ENCODE results near the gene MEMO1. TPM values are rescaled to one million over a fixed set of nuclear protein-coding genes. Genes with fewer than 3 reads are reported as not detected.
A peak's percentile ranks its signal among the peaks of the same experiment; 100 is the strongest.
"Not testable (repeated sequence)": the region's sequence is repeated elsewhere in the genome, so short reads cannot be mapped to it uniquely, and the experiment has no call there.

MEMO1 gene
- total RNA-seq, 1 donor from 2014 or later = 33.6 TPM

DNA sequence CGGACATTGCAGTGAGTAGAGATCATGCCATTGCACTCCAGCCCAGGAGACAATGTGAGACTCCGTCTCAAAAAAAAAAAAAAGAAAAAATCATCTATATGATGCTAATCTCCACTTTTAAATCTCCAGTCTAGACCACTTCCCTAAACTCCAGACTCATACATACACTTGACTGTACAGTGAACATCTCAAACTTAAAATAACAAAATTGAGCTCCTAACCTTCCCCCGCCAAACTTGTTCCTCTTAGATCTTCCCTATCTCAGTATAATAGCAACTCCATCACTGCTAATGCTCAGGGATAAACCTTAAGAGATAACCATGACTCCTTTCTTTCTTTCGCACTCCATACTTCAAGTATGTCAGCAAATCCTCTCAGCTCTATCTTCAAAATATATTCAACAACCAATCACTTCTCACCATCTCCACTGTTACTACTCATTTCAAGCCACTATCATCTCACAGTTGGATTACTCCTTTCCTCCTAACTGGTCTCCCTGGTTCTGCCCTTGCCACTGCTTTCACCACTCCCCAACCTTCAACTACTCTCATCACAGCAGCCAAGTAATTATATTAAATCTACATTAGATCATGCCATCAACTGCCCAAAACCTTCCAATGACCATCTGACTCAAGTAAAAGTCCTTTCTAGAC, 12.0 kb downstream of the MEMO1 start:
- DNase-seq = no peak

DNA sequence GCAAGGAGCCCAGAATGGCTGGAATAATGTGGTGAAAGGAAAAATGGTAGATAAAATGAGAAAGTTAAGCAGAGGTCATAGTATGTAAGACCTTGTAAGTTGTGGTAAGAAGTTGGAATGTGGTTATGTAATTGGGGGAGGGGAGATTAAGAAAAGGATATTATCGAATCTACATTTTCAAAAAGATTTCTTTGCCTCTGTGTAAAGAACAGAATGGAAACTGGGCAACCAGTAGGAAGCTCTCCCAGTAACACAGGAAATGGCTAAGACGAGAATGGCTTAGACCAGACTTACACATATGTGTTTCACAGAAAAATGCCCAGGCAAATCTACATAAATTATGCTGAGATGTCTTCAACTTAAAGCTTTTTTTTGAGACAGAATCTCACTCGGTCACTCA, 13.2 kb downstream of the MEMO1 start:
- no peak for DNase-seq

DNA sequence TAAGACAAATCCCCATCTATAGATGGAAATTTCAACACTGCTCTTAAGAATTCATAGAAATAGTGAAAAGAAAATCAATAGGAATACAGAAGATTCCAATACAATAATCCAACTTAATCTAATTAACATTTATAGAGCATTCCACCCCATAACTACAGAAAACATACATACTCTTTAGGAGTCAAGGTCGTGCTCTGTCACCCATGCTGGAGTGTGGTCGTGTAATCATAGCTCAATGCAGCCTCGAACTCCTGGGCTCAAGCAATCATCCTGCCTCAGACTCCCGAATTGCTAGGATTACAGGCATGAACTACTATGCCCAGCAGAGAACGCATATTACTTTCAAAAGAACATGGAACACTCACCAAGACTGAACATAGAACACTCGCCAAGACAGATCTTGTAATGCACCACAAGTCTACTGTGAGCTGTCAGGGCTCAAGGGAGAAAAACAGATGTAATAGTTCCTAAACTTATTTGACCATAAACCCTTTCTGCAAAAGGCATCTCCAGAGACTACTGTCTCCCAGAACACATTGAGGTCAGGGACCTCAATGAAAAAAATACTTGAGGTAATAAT, 14.1 kb downstream of the MEMO1 start:
- no peak for DNase-seq

DNA sequence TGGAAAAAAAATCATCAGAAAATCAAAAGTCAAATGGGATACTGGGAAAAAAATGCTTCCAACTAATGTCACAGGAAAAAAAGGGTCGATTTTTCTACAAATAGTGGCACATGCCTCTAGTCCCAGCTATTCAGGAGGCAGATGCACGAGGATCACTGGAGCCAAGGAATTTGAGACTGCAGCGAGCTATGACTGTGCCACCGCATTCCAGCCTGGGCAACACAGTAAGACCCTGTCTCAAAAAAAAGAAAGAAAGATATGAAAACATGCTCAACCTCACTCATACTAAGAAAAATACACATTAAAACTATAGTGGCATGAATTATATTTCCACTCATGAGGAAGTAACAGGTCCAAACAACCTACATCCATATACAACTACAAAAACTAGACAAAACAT, 17.9 kb downstream of the MEMO1 start:
- no peak for DNase-seq

DNA sequence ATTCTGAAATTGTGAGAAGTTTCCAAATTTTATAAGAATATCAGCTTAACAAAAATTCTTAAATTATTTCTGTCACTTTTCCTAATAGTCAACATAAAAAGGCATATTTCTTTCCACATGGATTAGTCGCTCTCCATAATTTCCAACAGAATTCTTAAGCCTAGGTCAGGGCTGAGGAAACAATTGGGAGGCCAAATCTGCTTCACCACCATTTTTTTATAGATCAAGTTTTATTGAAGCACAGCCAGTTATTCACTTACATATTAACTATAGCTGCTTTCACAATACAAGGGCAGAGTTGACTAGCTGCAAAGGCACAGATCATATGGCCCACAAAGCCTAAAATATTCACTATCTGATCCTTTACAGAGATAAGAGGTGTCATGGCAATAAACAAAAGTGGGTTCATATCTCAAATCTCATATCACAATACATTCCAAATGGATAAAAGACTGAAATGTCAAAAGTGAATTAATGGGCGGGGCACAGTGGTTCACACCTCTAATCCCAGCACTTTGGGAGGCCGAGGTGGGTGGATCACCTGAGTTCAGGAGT, 18.7 kb downstream of the MEMO1 start:
- no peak for DNase-seq

DNA sequence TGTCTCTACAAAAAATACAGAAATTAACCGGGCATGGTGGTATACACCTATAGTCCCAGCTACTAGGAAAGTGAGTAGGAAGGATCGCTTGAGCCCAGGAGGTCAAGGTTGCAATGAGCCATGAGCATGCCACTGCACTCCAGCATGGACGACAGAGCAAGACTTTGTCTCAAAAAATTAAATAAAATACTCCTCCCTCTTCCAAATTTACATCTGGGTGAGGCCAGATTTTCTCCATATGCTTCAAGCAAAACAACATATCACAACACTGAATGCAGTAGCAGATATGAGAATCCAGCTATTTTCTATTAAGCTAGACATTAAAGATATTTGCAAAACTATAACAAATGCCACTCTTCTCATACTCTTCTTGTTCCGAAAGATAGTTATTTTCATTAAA, 20.9 kb downstream of the MEMO1 start:
- no peak for DNase-seq

DNA sequence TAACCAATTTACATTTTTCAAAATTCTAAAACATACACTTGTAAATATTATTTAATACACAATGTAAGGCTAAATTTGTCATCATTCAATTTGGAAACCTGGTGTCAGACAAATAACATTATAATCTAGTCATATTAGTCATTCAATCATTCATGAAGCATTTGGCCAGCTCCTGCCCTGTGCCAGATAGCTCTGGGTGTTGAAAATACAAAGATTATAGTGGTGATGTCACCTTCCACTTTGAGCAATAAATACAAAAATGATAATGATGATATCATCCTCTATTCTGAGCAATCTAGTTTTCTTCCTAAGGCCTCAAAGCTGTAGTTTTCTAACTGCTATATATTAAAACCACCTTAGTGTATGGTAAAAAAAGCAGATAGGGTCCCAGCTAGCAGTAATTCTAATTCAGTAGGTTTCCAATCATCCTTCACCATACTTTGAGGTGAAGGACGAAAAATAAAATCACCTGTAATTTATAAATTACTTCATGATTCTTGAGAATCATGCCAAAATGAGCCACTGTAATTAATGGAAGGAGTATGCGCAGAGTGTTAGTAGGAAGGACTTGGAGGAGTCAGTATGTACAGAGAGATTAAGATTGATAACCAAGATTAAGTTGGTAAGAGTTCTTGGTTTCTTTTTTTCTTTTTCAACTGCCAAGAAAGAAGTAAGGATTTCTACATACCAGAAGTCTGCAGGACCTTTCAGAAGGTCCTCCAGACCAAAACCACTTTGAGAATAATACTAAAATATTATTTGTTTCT, 23.2 kb downstream of the MEMO1 start:
- DNase-seq = no peak

DNA sequence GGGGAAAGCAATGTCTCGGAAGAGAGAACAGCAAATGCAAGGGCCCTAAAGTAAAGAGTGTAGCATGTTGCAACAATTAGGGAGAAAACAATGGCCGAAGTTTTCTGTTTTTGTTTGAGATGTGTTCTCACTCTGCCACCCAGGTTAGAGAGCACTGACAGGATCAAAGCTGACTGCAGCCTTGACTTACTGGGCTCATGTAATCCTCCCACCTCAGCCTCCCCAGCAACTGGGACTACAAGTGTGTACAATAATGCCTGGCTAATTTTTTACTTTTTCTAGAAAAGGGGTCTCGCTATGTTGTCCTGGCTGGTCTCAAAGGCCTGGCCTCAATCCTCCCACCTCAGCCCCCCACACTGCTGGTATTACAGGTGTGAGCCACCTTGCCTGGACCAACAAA, 23.9 kb downstream of the MEMO1 start:
- DNase-seq = no peak

DNA sequence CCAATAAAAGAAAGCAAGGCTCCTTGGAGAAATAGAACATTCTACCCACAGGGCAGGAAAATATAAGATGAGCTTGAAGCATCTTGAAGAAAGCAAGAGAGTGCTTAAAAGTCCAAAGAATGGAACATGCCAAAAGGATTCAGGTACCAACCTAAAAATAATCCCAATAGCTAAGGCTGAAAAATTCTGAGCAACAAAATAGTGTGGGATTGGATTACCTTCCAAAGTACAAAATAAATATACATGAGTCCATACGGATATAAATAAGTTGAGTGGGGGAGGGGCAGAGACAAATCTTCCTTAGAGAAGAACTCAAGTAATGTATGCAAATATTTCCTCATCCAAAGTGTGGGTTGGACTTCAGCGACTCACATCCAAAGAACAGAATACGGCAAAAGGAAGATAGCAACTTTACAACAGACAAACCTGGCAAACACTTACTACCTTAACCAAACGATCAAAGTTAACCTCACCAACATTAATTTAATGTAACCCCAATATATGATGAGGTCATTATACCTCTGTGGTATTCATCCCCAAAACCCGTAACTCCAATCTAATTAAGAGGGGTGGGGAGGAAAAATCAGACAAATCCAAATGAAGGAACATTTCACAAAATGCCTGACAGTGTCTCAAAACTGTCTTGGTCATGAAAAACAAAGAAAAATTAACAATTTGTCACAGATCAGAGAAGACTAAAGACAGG, 26.9 kb downstream of the MEMO1 start:
- DNase-seq = peak; percentile 14

DNA sequence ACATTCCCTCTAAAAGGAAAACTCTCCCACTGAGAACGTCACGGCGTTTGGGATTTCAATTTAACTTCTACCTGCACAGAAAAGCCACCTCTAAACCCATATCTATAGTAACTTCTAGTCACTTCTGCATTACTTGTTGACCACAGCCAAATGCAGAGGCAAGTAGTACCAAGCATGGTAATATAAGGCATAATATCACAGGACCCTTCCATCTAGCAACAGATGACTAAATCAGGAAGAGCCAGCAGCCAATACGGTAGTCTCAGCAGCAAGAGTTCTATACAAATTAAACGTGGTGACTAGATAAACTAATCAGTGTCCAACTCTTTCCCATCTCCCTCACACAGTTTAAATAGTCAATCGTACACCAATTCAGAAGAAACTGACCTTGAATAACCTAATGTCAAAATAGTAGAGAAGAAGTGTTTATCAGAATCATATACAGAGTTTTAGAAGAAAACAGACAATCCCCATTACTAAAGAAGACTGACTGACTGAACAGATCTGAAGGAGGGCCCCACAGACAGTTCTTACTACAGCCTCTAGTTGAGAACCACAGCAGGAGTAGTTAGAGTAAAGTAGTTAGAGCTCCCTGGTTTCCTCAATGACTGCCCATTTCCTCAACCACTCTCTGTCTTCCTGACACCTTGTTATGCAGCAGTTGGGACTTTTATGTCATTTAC, 30.0 kb downstream of the MEMO1 start:
- DNase-seq = no peak

DNA sequence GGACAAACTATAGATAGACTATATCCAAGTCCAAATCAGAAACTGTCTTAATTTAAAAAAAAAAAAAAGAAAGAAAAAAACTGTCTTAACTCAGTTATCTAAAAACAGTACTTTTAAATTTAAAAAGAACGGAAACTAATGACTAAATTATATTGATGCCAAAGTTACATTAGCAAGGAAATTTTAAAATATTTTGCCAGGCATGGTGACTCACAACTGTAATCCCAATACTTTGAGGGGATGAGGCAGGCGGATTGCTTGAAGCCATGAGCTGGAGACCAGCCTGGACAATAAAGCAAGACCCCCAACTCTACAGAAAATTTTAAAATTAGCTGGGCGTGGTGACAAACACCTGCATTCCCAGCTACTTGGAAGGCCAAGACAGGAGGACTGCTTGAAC, 30.9 kb downstream of the MEMO1 start:
- no peak for DNase-seq

DNA sequence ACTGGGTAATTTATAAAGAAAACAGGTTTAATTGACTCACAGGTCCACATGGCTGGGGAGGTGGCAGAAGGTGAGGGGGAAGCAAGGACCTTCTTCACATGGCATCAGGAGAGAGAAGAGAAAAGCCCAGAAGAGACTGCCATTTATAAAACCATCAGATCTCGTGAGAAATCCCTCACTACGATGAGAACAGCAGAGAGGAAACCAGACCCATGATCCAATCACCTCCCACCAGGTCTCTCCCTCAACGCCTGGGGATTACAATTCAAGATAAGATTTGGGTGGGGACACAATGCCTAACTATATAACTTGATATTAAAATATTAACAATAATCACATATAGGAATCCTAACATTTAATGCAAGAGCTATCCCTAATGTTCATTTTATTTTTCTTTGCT, 31.8 kb downstream of the MEMO1 start:
- no peak for DNase-seq

DNA sequence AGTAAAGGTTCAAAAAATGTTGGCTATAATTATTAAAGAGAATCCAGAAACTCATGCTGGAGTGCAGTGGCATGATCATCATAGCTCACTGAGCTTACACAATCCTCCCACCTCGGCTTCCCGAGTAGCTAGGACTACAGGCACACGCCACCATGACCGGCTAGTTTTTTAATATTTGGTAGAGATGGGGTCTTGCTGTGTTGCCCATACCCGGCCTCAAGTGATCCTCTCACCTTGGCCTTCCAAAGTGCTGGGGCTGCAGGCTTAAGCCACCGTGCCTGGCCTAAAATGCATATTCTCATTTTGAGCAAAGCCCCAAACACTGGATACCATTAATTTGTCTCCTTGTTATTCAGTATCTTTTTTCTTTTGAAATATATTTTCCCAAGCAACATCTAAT, 32.4 kb downstream of the MEMO1 start:
- DNase-seq = no peak

DNA sequence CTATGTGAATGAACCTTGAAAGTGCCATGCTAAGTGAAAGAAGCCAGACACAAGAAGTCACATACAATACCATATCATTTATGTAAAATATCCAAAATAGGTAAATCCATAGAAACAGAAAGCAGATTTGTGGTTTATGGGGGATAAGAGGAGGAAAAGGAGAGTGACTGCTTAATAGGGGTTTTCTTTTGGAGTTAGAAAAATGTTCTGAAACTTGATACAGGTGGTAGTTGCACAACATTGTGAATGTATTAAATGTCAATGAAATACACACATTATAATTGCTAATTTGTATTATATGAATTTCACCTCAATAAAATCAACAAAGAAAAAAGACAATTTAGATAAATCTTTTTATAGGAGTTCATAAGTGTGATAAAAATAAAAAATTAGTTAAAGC, 37.1 kb downstream of the MEMO1 start:
- DNase-seq = no peak

DNA sequence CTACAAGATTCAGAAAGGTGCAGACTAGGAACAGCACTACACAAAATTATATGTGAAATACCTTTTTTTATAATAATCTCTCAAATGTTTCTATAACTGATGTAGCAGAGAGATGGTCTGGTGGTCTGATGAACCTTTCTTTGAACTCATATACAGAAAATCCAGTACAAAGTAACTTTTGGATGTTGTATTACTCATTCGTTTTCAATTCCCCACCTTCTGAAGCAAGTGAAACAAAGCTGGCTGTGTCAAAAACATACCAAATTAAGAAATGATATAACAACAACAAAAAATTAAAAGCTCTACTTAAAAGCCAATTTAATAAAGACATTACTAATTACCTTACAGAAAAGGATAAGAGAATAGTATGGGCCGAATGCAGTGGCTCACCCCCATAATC, 38.7 kb downstream of the MEMO1 start:
- no peak for DNase-seq

DNA sequence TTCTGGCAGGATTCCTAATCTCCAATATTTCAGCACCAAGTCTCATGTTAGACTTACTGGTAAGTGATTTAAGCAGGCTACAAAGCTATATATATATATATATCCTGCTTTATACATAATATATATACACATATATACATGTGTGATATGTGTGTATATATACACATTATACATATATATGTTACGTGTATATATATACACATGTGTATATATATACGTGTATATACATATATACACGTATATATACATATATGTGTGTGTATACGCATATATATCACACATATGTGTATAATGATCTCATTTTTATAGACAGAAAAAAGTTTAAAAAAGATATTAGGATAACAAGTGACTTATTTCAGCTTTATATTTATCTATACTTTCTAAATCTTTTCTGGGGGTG, 41.6 kb downstream of the MEMO1 start:
- DNase-seq = no peak

DNA sequence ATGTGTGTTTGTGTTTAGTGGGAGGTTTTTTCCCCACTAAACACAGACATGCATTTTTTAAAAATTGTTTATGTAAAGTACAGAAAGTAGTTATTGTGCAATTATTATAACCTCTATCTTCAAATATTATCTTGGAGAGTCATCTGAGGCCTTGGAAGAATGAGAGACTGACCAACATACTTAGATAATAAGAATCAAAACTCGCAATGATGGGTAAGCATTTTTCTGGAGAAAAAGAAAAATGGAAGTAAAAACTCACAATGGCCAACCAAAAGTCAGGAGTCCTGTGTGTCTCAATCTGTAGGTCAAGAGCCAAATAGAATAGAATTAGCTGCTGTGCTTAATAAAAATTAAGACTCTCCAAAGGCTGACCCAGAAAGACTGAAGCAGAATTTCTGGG, 43.0 kb downstream of the MEMO1 start:
- no peak for DNase-seq

DNA sequence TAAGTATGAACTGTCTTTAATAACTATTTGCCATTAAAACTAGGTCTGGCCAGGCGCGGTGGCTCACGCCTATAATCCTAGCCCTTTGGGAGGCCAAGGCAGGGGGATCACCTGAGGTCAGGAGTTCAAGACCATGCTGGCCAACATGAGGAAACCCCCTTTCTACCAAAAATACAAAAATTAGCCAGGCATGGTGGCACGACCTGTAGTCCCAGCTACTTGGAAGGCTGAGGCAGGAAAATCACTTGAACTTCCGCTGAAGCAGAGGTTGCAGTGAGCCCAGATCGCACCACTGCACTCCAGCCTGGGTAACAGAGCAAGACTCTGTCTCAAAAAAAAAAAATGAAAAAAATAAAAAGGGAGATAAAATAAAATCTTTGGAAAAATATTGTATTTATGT, 44.4 kb downstream of the MEMO1 start:
- not testable (repeated sequence) for DNase-seq

DNA sequence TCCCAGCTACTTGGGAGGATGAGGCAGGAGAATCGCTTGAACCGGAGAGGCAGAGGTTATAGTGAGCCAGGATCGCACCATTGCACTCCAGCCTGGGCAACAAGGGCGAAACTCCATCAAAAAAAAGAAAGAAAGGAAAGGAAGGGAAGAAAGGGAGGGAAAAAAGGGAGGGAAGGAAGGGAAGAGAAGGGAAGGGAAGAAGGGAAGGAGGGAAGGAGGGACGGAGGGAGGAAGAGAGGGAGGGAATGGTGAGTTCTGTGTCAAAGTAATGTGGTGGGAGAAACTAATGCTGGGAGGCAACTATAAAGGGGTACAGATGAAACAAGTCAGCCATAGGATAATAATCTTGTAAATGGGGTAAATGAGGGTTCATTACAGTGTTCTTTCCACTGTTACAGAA, 45.7 kb downstream of the MEMO1 start:
- DNase-seq = no peak

DNA sequence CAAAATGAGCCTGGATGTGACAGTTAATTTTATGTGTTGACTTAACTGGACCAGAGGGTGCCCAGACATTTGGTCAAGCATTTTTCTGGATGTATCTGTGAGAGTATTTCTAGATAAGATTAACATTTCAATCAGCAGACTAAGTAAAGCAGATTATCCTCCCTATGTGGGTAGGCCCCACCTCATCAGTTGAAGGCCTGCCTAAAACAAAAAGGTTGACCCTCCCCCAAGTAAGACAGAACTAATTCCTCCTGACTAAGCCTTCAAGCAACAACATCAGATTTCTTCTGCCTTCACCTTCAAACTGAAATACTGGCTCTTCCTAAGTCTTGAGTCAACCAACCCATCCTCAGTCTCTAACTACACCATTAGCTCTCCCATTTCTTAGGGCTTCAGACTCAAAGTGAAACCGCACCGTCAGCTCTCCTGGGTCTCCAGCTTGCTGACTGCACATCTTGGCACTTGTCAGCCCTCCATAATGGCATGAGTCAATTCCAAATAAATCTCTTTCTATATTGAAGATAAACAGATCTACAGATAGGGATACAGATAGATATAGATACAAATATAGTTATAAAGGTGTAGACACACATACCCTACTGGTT, 47.9 kb downstream of the MEMO1 start:
- no peak for DNase-seq

DNA sequence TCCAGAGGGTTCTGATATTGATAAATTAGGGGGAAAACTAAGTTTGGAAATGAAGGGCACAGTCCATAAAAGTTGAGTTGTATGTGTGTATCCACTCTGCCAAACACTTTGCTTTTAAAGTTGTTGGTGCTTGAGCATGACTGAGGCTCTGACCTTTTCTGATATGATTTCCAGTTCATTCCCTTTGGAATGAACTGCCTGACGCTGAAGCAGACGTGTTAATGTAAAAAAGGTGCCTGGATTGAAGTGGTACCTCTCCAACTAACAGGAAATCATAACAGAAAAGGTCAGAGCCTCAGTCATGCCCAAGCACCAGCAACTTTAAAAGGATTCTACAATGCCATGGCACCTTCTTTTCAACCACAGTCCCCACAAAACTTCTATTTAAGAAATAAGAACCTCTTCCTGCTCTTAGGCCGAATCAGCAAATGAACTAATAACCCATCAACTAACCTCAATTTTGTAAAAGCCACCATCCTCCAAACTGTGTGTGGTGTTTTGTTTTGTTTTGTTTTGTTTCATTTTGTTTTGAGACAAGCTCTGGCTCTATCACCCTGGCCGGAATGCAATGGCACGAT, 52.6 kb downstream of the MEMO1 start:
- no peak for DNase-seq

Measured in tongue (tissue), 2 donors.